Pons (tissue), 1 donor: ENCODE data around the gene METTL27.
"Not testable (repeated sequence)": the region's sequence is repeated elsewhere in the genome, so short reads cannot be mapped to it uniquely, and the experiment has no call there.

Source experiments
- DNase-seq: peaks from one replicate; pipeline ENCODE4 v3.0.0-alpha.2; 2016; ENCODE audit warnings: low spot score

METTL27 gene

GRCh38 chr7:73817121-73817520 is 25.2 kb downstream of the METTL27 start:
- DNase-seq, result no peak

- DNase-seq, result no peak
Measured at GRCh38 chr7:73815436-73815835, 26.9 kb downstream of the METTL27 start.

GRCh38 chr7:73812996-73813395 is 29.3 kb downstream of the METTL27 start:
- no peak for DNase-seq

- peak; percentile 5 for DNase-seq
Measured at GRCh38 chr7:73811760-73812168, 30.6 kb downstream of the METTL27 start.

GRCh38 chr7:73810998-73811360 is 31.3 kb downstream of the METTL27 start:
- no peak for DNase-seq

- DNase-seq, result no peak
Measured at GRCh38 chr7:73809467-73809951, 32.8 kb downstream of the METTL27 start.

GRCh38 chr7:73802459-73802858 is 39.9 kb downstream of the METTL27 start:
- no peak for DNase-seq

GRCh38 chr7:73801577-73801976 is 40.7 kb downstream of the METTL27 start:
- DNase-seq, result no peak

- DNase-seq, result no peak
Measured at GRCh38 chr7:73799282-73800141, 42.8 kb downstream of the METTL27 start.

GRCh38 chr7:73797176-73797575 is 45.1 kb downstream of the METTL27 start:
- not testable (repeated sequence) for DNase-seq

- DNase-seq, result not testable (repeated sequence)
Measured at GRCh38 chr7:73796656-73797055, 45.7 kb downstream of the METTL27 start.

GRCh38 chr7:73795188-73795587 is 47.1 kb downstream of the METTL27 start:
- DNase-seq, result not testable (repeated sequence)

GRCh38 chr7:73791170-73791690 is 51.1 kb downstream of the METTL27 start:
- DNase-seq, result not testable (repeated sequence)

- DNase-seq, result no peak
Measured at GRCh38 chr7:73789051-73789450, 53.3 kb downstream of the METTL27 start.

GRCh38 chr7:73787786-73788048 is 54.6 kb downstream of the METTL27 start:
- not testable (repeated sequence) for DNase-seq

GRCh38 chr7:73786588-73786987 is 55.7 kb downstream of the METTL27 start:
- DNase-seq, result no peak
